ENCODE measurements around the gene ELP5. TPM values are rescaled to one million over a fixed set of nuclear protein-coding genes. Genes with fewer than 3 reads are reported as not detected.
A peak's percentile ranks its signal among the peaks of the same experiment; 100 is the strongest.

ELP5 gene
- total RNA-seq, 4 donors from 2014 or later: 13.3 to 52.7 (median 26.7) TPM

GRCh38 chr17:7237266-7237760 lies 14.7 kb upstream of the ELP5 start:
- ATAC-seq (no peak), DNase-seq (no peak)
- Histone ChIP-seq H3K4me1 (peaks cover 44 to 53% of the 10 kb centered on the region in 2 donors), H3K36me3 (peaks cover 0 to 29% of the 10 kb centered on the region in 2 donors), H3K27me3 (no peaks in the 10 kb centered on the region), H3K9me3 (no peaks in the 10 kb centered on the region), H3K27ac (peak overlapping the region; percentile 92 to 99 (median 95)), H3K4me3 (peak overlapping the region; percentile 78 to 100 (median 98))
- no peak for TF ChIP-seq POLR2A (IDR thresholded peaks at IDR 0.05)
- TF ChIP-seq, protein P1, sequence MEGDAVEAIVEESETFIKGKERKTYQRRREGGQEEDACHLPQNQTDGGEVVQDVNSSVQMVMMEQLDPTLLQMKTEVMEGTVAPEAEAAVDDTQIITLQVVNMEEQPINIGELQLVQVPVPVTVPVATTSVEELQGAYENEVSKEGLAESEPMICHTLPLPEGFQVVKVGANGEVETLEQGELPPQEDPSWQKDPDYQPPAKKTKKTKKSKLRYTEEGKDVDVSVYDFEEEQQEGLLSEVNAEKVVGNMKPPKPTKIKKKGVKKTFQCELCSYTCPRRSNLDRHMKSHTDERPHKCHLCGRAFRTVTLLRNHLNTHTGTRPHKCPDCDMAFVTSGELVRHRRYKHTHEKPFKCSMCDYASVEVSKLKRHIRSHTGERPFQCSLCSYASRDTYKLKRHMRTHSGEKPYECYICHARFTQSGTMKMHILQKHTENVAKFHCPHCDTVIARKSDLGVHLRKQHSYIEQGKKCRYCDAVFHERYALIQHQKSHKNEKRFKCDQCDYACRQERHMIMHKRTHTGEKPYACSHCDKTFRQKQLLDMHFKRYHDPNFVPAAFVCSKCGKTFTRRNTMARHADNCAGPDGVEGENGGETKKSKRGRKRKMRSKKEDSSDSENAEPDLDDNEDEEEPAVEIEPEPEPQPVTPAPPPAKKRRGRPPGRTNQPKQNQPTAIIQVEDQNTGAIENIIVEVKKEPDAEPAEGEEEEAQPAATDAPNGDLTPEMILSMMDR (IDR thresholded peaks at IDR 0.05 in 4 of 5, conservative IDR thresholded peaks at IDR 0.05 in 1 of 5): no peak
- intact Hi-C loops (cut with DNase I; ENCODE audit: low total_unique reads): loop anchor here (5.0 kb wide), 1 partner anchor 605 kb away; no protein-coding TSS in a partner anchor
- in situ Hi-C loops (cut with MboI; ENCODE audit: low sequenced_read_pairs in 4 of 4): no loop called here

DNA sequence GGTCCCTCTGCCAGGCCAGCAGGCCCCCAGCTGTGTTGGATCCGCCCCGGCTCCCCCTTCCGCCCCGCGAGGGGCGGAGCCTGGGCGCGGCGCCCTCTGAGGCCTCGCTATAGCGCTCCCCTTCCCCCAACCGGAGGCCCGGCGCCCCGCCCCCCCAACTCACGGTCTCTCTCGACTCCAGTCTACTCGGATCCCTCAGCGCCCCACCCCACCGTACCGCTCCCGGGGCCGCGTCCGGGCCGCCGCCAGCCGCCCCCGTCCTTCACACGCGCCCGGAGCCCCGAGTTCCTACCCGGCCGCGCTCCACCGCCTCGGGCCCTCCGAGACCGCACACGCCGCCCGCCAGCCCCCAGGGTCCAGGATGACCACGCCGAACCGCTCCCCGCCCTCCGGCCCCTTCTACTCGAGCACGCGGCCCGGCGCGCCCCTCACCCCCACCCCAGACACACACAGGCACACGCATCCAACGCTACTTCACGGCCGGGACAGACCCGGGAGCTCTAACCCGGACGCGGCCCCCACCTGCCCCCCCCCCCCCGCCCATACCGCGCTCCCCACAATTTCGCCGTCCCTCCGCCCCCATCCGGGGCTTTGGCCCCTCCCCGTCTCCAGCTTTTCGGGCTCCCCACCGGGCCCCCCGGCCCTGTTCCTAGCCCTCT lies 14.1 kb upstream of the ELP5 start:
- H3K36me3 ChIP-seq: peaks cover 0 to 29% of the 10 kb centered on the region in 2 donors
- no peaks in the 10 kb centered on the region for H3K9me3 ChIP-seq
- no peak for ATAC-seq
- peaks cover 38 to 47% of the 10 kb centered on the region in 2 donors for H3K4me1 ChIP-seq
- H3K4me3 ChIP-seq: peak overlapping the region; percentile 78 to 100 (median 98)
- peak; percentile 63 to 74 for DNase-seq
- in situ Hi-C loops (cut with MboI; ENCODE audit: low sequenced_read_pairs in 4 of 4) (no loop called here), intact Hi-C loops (cut with DNase I; ENCODE audit: low total_unique reads) (loop anchor here (5.0 kb wide), 1 partner anchor 604 kb away; no protein-coding TSS in a partner anchor)
- H3K27me3 ChIP-seq: no peaks in the 10 kb centered on the region
- TF ChIP-seq, protein P1 (IDR thresholded peaks at IDR 0.05 in 4 of 5, conservative IDR thresholded peaks at IDR 0.05 in 1 of 5): no peak
- TF ChIP-seq POLR2A (IDR thresholded peaks at IDR 0.05): peak; percentile 11 to 14
- peak overlapping the region; percentile 92 to 99 (median 95) for H3K27ac ChIP-seq

- Histone ChIP-seq H3K27me3 (no peaks in the 10 kb centered on the region), H3K27ac (peak overlapping the region; percentile 92 to 99 (median 95)), H3K9me3 (no peaks in the 10 kb centered on the region), H3K36me3 (peaks cover 0 to 29% of the 10 kb centered on the region in 2 donors), H3K4me3 (peak overlapping the region; percentile 78 to 100 (median 98)), H3K4me1 (peaks cover 36 to 45% of the 10 kb centered on the region in 2 donors)
- ATAC-seq (no peak), DNase-seq (peak in 1 of 2 donors; percentile 45)
- no peak for TF ChIP-seq POLR2A (IDR thresholded peaks at IDR 0.05)
- TF ChIP-seq, protein P1 (IDR thresholded peaks at IDR 0.05 in 4 of 5, conservative IDR thresholded peaks at IDR 0.05 in 1 of 5): no peak
- intact Hi-C loops (cut with DNase I; ENCODE audit: low total_unique reads) (loop anchor here (5.0 kb wide), 1 partner anchor 604 kb away; no protein-coding TSS in a partner anchor), in situ Hi-C loops (cut with MboI; ENCODE audit: low sequenced_read_pairs in 4 of 4) (no loop called here)
Observed at GRCh38 chr17:7238420-7239090, 13.5 kb upstream of the ELP5 start.

DNA sequence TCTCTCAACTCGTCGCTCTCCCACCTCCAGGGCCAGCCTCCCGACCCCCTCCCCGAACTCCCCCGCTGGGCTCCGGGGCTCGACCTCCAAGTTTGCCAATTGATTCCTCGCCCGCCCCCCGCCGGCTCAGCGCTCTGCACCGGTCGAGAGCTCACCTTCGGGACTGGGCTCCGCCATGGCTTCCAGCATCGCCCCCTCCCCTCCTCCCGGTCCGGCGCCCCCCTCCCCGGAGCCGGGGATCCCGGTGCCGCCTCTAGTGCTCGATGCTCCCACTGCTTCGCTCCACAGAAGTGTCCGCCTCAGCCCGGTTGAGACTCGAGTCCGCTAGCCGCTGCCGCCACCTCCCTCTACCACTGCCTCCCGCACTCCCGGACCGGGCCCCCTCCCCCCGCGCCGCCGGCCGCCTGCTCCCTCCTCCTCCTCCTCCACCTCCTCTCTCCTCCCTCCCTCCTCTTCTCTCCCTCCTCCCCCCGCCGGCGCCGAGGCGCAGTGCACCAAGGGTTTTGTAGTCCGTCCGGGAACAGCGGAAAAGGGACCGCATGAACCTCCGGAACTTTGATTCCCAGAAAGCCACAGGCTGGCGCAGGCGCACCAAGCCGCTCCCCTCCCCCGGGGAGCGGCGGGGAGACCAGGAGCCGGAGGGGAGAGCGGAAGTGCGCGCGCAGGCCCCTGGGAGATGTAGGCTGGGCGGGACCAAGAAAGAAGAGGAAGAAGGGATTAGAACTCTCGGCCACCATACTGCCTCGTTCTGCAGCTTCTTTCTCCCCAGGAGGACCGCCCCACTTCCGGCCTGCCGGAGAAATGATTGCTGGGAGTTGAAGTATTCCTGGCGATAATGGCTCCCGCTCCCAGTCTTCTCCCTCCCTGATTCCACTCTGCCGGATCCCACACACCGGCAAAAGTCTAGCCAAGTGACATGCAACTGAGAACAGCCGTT lies 12.7 kb upstream of the ELP5 start, which contains the start of gene PHF23:
PHF23 (minus strand) TSS at position 367 of the 937 bp plus-strand sequence; CDS start at position 189, 178 bp downstream.
- DNase-seq (peak; percentile 100), ATAC-seq (peak; percentile 67 to 75)
- in situ Hi-C loops (cut with MboI; ENCODE audit: low sequenced_read_pairs in 4 of 4): no loop called here
- Histone ChIP-seq H3K9me3 (no peaks in the 10 kb centered on the region), H3K36me3 (peaks cover 0 to 34% of the 10 kb centered on the region in 2 donors), H3K27ac (peak within 1 kb of the TSS; percentile 92 to 99 (median 98)), H3K4me3 (peak within 1 kb of the TSS; percentile 78 to 100 (median 98)), H3K27me3 (no peaks in the 10 kb centered on the region), H3K4me1 (peaks cover 34 to 41% of the 10 kb centered on the region in 2 donors)
- intact Hi-C loops (cut with DNase I; ENCODE audit: low total_unique reads): loop anchor here (5.0 kb wide), 2 partner anchors 603 to 913 kb away; partner anchors contain the start of gene PER1
- peak; percentile 92 to 93 for TF ChIP-seq POLR2A (IDR thresholded peaks at IDR 0.05)
- TF ChIP-seq, protein P1 (IDR thresholded peaks at IDR 0.05 in 4 of 5, conservative IDR thresholded peaks at IDR 0.05 in 1 of 5): peak in 2 of 5 experiments; percentile 24 to 59

All from gastrocnemius medialis (tissue), 4 donors.